Activated naive CD8-positive, alpha-beta T cell (primary cell): Measurements from ENCODE around the gene ANKRD9.

Experiments used
- H3K27ac Mint-ChIP-seq: one replicate; pipeline ENCODE4 v1.8.0; 2021; ENCODE audit warnings: mixed read lengths
- H3K27me3 Mint-ChIP-seq: one replicate; pipeline ENCODE4 v1.8.0; 2021; ENCODE audit warnings: mixed read lengths
- H3K36me3 Mint-ChIP-seq: one replicate; pipeline ENCODE4 v1.8.0; 2021; ENCODE audit warnings: mixed read lengths
- H3K4me1 Mint-ChIP-seq: one replicate; pipeline ENCODE4 v1.8.0; 2021; ENCODE audit warnings: low read depth, mixed read lengths
- H3K4me3 Mint-ChIP-seq: one replicate; pipeline ENCODE4 v1.8.0; 2021; ENCODE audit warnings: mild to moderate bottlenecking, mixed read lengths
- H3K9me3 Mint-ChIP-seq: one replicate; pipeline ENCODE4 v1.8.0; 2021; ENCODE audit warnings: low read depth, mixed read lengths

The ANKRD9 gene

DNA sequence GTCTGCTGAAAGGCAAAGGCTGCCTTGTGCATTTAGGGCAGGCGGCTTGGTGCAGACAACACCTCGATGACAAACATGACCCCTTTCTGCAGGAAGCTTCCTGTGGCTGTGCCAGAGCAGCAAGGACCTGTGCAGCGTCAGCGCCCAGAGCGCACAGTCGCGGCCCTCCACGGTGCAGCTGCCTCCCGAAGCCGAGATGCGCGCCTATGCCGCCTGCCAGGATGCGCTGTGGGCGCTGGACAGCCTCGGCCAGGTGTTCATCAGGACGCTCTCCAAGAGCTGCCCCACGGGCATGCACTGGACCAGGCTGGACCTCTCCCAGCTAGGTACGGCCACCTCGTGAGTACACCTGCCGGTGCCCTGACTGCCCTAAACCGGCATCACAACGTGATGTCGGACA lies 57.3 kb downstream of the ANKRD9 start:
- Mint-ChIP-seq H3K36me3 (peaks cover 7% of the 10 kb centered on the region), H3K4me3 (no peak overlapping the region), H3K4me1 (no peaks in the 10 kb centered on the region), H3K27me3 (no peaks in the 10 kb centered on the region), H3K9me3 (no peaks in the 10 kb centered on the region), H3K27ac (no peak overlapping the region)
